ENCODE results near the gene CRELD2.

- TF ChIP-seq TAF1 (IDR thresholded peaks at IDR 0.05; ENCODE audit: low read depth, low read length) (no peak), POLR2AphosphoS5 (IDR thresholded peaks at IDR 0.05; ENCODE audit: low read depth, low read length) (no peak), POLR2A (IDR thresholded peaks at IDR 0.05; ENCODE audit: low read depth, low read length) (no peak), SPI1 (IDR thresholded peaks at IDR 0.05; ENCODE audit: low read depth, low read length) (no peak), PAX5 (IDR thresholded peaks at IDR 0.05; ENCODE audit: insufficient read depth, low read length, severe bottlenecking) (no peak), POU2F2 (IDR thresholded peaks at IDR 0.05; ENCODE audit: low read depth, low read length) (no peak)
Observed at GRCh38 chr22:49885281-49885680, 33.2 kb upstream of the CRELD2 start.

Data from GM12891 (cell line).